HL-60 (cell line): ENCODE results near the gene GMPPA.

Experiments used
- CTCF ChIP-seq: IDR thresholded peaks from one replicate; pipeline ENCODE4 v1.5.1; 2011; ENCODE audit warnings: low read length, control low read depth, inconsistent platforms; ENCODE audit not compliant: insufficient read depth
- POLR2AphosphoS5 ChIP-seq: IDR thresholded peaks from 2 replicates; pipeline ENCODE4 v1.6.1; 2012; ENCODE audit warnings: low read depth
- REST ChIP-seq: IDR thresholded peaks from 2 replicates; pipeline ENCODE4 v1.6.1; 2012; ENCODE audit warnings: low read depth; ENCODE audit not compliant: insufficient replicate concordance

- TF ChIP-seq CTCF (no peak), POLR2AphosphoS5 (no peak), REST (no peak)
Observed at GRCh38 chr2:219545943-219546352, 47.3 kb downstream of the GMPPA start.
